ENCODE results near the gene F10. TPM values are rescaled to one million over a fixed set of nuclear protein-coding genes. Genes with fewer than 3 reads are reported as not detected.

The F10 gene
- total RNA-seq, 8 experiments from 2014 or later, result 0.14 to 1.3 (median 0.57) TPM; not detected in 1

GRCh38 chr13:113162783-113163685, 40.4 kb downstream of the F10 start:
- Histone ChIP-seq H3K27ac (no peak overlapping the region), H3K4me1 (replicated peaks in 1 of 2) (peaks cover 3 to 5% of the 10 kb centered on the region in 2 donors), H3K4me3 (no peak overlapping the region)
- peak in 5 of 8 experiments; percentile 12 to 25 (median 16) for ATAC-seq (replicated peaks in 6 of 8)
- 63 to 100% (median 74%) methylated on average over 1 to 8 of the region's 25 CpGs; no CpG with 5 or more reads in 7 of the 10 experiments for WGBS, 10 experiments
- in situ Hi-C loops (cut with MboI; ENCODE audit: low pct_unique_long_range_greater_than_20kb in 2 of 9, low sequenced_read_pairs in 9 of 9, unreplicated experiment in 9 of 9), result no loop called here

DNA sequence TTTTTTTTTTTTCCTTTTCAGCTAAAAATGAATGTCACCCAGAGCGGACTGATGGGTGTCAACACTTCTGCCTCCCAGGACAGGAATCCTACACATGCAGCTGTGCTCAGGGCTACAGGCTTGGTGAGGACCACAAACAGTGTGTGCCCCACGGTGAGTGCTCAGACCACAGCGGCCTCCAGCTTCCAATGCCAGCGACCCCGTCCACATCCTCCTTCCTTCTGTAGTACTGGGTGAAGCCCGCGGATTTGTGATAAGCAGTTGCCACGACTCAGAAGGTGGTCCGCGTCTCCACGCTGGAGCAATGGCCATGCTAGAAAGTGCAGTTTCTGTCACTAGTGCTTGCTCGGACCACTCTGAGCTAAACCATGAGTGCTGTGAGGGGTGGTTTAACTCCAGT, 41.9 kb downstream of the F10 start:
- Histone ChIP-seq H3K4me3 (no peak overlapping the region), H3K4me1 (replicated peaks in 1 of 2) (peaks cover 3 to 5% of the 10 kb centered on the region in 2 donors), H3K27ac (no peak overlapping the region)
- in situ Hi-C loops (cut with MboI; ENCODE audit: low pct_unique_long_range_greater_than_20kb in 2 of 9, low sequenced_read_pairs in 9 of 9, unreplicated experiment in 9 of 9), result no loop called here
- ATAC-seq (replicated peaks in 6 of 8), result peak in 2 of 8 experiments; percentile 22 to 39
- 60 to 100% (median 85%) methylated on average over 1 to 7 of the region's 12 CpGs; no CpG with 5 or more reads in 5 of the 10 experiments for WGBS, 10 experiments

GRCh38 chr13:113166266-113166665, 43.7 kb downstream of the F10 start:
- Histone ChIP-seq H3K27ac (no peak overlapping the region), H3K4me1 (replicated peaks in 1 of 2) (peaks cover 1 to 3% of the 10 kb centered on the region in 2 donors), H3K4me3 (no peak overlapping the region)
- ATAC-seq (replicated peaks in 6 of 8), result no peak
- in situ Hi-C loops (cut with MboI; ENCODE audit: low pct_unique_long_range_greater_than_20kb in 2 of 9, low sequenced_read_pairs in 9 of 9, unreplicated experiment in 9 of 9), result no loop called here
- WGBS, 10 experiments, result 82 to 100% (median 89%) methylated on average over 3 to 7 of the region's 10 CpGs; no CpG with 5 or more reads in 3 of the 10 experiments

DNA sequence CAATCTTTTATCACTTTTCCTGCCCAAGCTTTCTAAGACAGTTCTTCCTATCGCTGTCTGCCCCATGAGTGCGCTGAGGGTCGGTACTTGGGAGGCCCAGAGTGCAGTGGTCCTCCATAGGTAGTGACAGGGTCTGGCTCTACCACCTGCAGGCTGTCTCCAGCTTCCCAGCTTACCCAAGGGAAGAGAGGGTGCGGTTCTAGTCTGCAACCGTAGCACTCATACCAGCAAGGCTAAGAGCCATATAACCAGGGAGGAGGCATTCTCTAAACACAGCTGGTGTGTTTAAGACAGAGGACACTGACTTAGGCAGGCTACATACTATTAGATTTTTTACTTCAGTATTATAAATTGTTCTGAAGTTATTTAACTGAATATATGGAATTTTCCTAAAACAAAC, 44.1 kb downstream of the F10 start:
- no peak overlapping the region for H3K27ac ChIP-seq
- ATAC-seq (replicated peaks in 6 of 8), result no peak
- 90 to 100% (median 100%) methylated on average over 2 to 4 of the region's 5 CpGs; no CpG with 5 or more reads in 6 of the 10 experiments for WGBS, 10 experiments
- in situ Hi-C loops (cut with MboI; ENCODE audit: low pct_unique_long_range_greater_than_20kb in 2 of 9, low sequenced_read_pairs in 9 of 9, unreplicated experiment in 9 of 9), result no loop called here
- H3K4me3 ChIP-seq, result no peak overlapping the region
- no peaks in the 10 kb centered on the region for H3K4me1 ChIP-seq (replicated peaks in 1 of 2)

- Histone ChIP-seq H3K4me3 (no peak overlapping the region), H3K4me1 (replicated peaks in 1 of 2) (no peaks in the 10 kb centered on the region), H3K27ac (no peak overlapping the region)
- no peak for ATAC-seq (replicated peaks in 6 of 8)
- 74 to 97% (median 93%) methylated on average over 3 to 9 of the region's 10 CpGs for WGBS, 10 experiments
- in situ Hi-C loops (cut with MboI; ENCODE audit: low pct_unique_long_range_greater_than_20kb in 2 of 9, low sequenced_read_pairs in 9 of 9, unreplicated experiment in 9 of 9), result no loop called here
These were observed 44.6 kb downstream of the F10 start for GRCh38 chr13:113167155-113167554.

GRCh38 chr13:113167575-113167974, 45.0 kb downstream of the F10 start:
- H3K4me1 ChIP-seq (replicated peaks in 1 of 2), result no peaks in the 10 kb centered on the region
- no peak overlapping the region for H3K4me3 ChIP-seq

DNA sequence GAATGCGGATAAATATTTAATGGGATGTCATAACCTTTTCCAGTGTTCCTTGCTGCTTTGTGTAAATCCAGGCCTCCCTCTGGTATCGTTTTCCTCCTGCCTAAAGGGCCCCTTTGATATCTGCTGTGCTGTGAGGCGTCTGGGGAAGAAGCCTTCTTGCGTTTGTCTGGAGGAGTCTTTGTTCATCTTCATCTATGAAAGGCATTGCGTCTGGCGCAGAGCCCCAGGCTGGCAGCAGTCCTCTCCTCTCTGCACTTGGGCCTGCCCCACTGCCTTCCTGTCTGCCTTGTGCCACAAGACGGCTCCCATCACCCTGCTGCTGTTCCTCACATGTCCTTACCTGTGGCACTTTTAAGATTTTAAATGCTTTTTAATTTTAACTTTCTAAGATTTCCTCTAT, 45.6 kb downstream of the F10 start:
- Histone ChIP-seq H3K4me1 (replicated peaks in 1 of 2) (no peaks in the 10 kb centered on the region), H3K27ac (no peak overlapping the region), H3K4me3 (no peak overlapping the region)
- ATAC-seq (replicated peaks in 6 of 8), result no peak
- WGBS, 10 experiments, result 83 to 100% (median 94%) methylated on average over 2 to 7 of the region's 7 CpGs; no CpG with 5 or more reads in 1 of the 10 experiments
- in situ Hi-C loops (cut with MboI; ENCODE audit: low pct_unique_long_range_greater_than_20kb in 2 of 9, low sequenced_read_pairs in 9 of 9, unreplicated experiment in 9 of 9), result no loop called here

More at GRCh38 chr13:113167575-113167974, 45.0 kb downstream of the F10 start:
- in situ Hi-C loops (cut with MboI; ENCODE audit: low pct_unique_long_range_greater_than_20kb in 2 of 9, low sequenced_read_pairs in 9 of 9, unreplicated experiment in 9 of 9), result no loop called here
- 90 to 100% (median 98%) methylated on average over 2 to 3 of the region's 3 CpGs for WGBS, 10 experiments
- ATAC-seq (replicated peaks in 6 of 8), result no peak
- H3K27ac ChIP-seq, result no peak overlapping the region

DNA sequence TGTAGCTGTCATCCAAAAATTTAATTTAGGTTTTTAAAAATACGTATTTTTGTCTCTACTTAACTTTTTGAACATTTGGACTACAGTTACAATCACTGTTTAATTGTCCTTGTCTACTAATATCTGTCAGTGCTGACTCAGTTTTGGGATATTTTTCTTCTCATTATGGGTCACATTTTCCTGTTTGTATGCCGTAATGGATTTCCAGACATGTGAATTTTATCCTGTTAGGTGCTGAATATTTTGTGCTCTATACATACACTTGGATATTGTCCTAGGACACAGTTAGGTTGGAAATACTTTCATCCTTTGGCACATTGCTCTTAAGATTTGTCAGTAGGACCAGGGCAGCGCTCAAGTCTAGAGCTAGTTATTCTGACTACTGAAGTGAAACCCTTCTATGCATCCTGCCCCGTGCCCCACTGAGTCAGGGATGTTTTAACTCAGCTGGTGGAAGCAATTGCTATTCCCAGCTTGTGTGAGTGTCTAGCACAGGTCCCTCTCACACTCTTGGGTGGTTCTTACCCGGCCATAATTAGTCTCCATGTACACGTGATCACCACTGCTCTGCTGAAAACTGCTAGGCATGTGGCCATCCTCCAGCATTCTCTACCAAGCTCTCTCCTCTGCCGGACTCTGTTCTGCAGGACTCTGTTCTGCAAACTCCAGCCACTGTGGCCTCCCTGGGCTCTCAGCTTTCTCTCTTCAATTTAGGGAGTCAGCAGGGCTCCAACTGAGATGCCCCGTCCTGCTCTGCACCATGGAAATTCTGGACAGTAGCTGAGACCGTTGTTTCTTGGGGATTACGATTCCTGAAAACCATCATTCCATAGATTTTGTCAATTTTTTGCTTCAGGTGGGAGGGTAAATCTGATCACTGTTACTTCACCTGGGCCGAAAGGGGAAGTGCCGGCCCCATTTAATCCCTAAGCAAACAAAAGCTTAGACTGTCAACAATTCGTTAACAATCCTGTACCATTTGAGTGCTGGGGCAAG, 47.0 kb downstream of the F10 start:
- in situ Hi-C loops (cut with MboI; ENCODE audit: low pct_unique_long_range_greater_than_20kb in 2 of 9, low sequenced_read_pairs in 9 of 9, unreplicated experiment in 9 of 9), result no loop called here
- H3K4me3 ChIP-seq, result no peak overlapping the region
- no peaks in the 10 kb centered on the region for H3K4me1 ChIP-seq (replicated peaks in 1 of 2)
- WGBS, 10 experiments, result 80 to 100% (median 92%) methylated on average over 2 to 11 of the region's 13 CpGs
- no peak overlapping the region for H3K27ac ChIP-seq
- no peak for ATAC-seq (replicated peaks in 6 of 8)

GRCh38 chr13:113170511-113170910, 47.9 kb downstream of the F10 start:
- in situ Hi-C loops (cut with MboI; ENCODE audit: low pct_unique_long_range_greater_than_20kb in 2 of 9, low sequenced_read_pairs in 9 of 9, unreplicated experiment in 9 of 9), result no loop called here
- 70 to 100% (median 88%) methylated on average over 1 to 5 of the region's 5 CpGs; no CpG with 5 or more reads in 2 of the 10 experiments for WGBS, 10 experiments
- no peak for ATAC-seq (replicated peaks in 6 of 8)
- Histone ChIP-seq H3K4me1 (replicated peaks in 1 of 2) (no peaks in the 10 kb centered on the region), H3K27ac (no peak overlapping the region), H3K4me3 (no peak overlapping the region)

DNA sequence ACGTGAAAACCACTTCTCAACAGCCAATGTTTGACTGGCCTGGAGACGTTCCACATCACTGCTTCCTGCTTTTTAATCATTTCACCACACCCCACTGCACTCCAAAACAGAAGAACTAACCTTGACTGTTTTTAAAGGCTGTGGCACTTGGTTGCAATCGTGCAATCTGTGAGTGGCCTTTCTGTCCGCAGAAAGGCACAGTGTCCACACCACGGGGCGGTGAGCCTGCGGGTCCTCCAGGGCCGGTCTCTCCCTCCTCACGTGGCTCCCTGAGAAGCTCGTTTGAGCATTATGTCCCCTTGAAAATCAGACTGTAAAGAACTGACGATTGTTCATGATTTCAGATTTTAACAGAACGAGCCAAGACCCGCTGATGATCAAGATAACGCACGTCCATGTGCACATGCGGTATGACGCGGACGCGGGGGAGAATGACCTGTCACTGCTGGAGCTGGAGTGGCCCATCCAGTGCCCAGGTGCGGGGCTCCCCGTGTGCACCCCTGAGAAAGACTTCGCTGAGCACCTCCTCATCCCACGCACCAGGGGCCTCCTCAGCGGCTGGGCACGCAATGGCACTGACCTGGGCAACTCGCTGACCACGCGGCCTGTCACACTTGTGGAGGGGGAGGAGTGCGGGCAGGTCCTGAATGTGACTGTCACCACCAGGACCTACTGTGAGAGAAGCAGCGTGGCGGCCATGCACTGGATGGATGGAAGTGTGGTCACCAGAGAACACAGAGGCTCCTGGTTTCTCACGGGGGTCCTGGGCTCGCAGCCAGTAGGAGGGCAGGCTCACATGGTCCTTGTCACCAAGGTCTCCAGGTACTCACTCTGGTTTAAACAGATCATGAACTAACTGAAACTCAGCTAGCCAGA, 48.9 kb downstream of the F10 start:
- Histone ChIP-seq H3K4me3 (no peak overlapping the region), H3K27ac (no peak overlapping the region), H3K4me1 (replicated peaks in 1 of 2) (no peaks in the 10 kb centered on the region)
- ATAC-seq (replicated peaks in 6 of 8), result no peak
- 67 to 100% (median 95%) methylated on average over 1 to 15 of the region's 34 CpGs; no CpG with 5 or more reads in 3 of the 10 experiments for WGBS, 10 experiments
- in situ Hi-C loops (cut with MboI; ENCODE audit: low pct_unique_long_range_greater_than_20kb in 2 of 9, low sequenced_read_pairs in 9 of 9, unreplicated experiment in 9 of 9), result no loop called here

- no peak overlapping the region for H3K27ac ChIP-seq
- in situ Hi-C loops (cut with MboI; ENCODE audit: low pct_unique_long_range_greater_than_20kb in 2 of 9, low sequenced_read_pairs in 9 of 9, unreplicated experiment in 9 of 9), result no loop called here
- H3K4me1 ChIP-seq (replicated peaks in 1 of 2), result no peaks in the 10 kb centered on the region
- no peak for ATAC-seq (replicated peaks in 6 of 8)
- WGBS, 10 experiments, result 80 to 100% (median 90%) methylated on average over 1 to 7 of the region's 13 CpGs; no CpG with 5 or more reads in 3 of the 10 experiments
- H3K4me3 ChIP-seq, result no peak overlapping the region
These were observed 49.9 kb downstream of the F10 start for GRCh38 chr13:113172419-113172926.

GRCh38 chr13:113176280-113176679, 53.7 kb downstream of the F10 start:
- in situ Hi-C loops (cut with MboI; ENCODE audit: low pct_unique_long_range_greater_than_20kb in 2 of 9, low sequenced_read_pairs in 9 of 9, unreplicated experiment in 9 of 9), result loop anchor here in 1 of 9 experiments (25.0 kb wide), 1 partner anchor 239 kb away; no protein-coding TSS in a partner anchor

More at GRCh38 chr13:113176280-113176679, 53.7 kb downstream of the F10 start:
- Histone ChIP-seq H3K27ac (no peak overlapping the region), H3K4me3 (no peak overlapping the region), H3K4me1 (replicated peaks in 1 of 2) (no peaks in the 10 kb centered on the region)
- 29 to 100% (median 84%) methylated on average over 1 to 4 of the region's 5 CpGs for WGBS, 10 experiments
- ATAC-seq (replicated peaks in 6 of 8), result peak in 2 of 8 experiments; percentile 53 to 73
